ENCODE measurements around the gene HOXA4. TPM values are rescaled to one million over a fixed set of nuclear protein-coding genes. Genes with fewer than 3 reads are reported as not detected.

HOXA4 gene
- total and polyA plus RNA-seq, 2 of the 4 experiments (the other 2 are of a cell fraction), result 0.36 to 8.0 TPM

DNA sequence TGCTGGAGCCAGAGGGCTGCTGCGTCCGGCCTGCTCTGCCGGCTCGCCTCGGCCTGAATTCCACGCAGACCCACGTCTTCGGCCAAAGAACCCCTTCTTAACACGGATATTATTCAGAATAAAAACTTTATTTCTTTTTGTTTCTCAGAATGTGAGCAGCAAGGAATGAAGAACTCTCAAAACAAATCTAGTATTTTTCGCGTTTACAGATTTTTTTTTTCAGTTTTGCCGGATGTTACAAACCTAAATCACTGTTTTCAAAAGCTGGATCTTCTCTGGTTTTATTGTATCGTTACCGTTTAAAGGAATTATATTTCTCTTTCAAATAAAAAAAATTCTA, 23.7 kb downstream of the HOXA4 start:
- Histone ChIP-seq H4K8ac (ENCODE audit: low read depth in 2 of 2, low read length in 2 of 2) (peak overlapping the region; percentile 88 to 89), H3K4me2 (ENCODE audit: low read depth, low read length) (peak overlapping the region; percentile 49), H4K20me1 (ENCODE audit: insufficient read depth, low read length) (peaks cover 9% of the 10 kb centered on the region; the same call in 1 of the 2 replicates), H3K27me3 (ENCODE audit: control insufficient read depth, insufficient read depth, low read length) (no peaks in the 10 kb centered on the region), H2BK120ac (ENCODE audit: low read depth, low read length) (peak overlapping the region; percentile 89), H3K9me3 (ENCODE audit: control insufficient read depth, insufficient read depth, low read length) (no peaks in the 10 kb centered on the region), H2BK15ac (ENCODE audit: low read depth, low read length) (no peak overlapping the region), H4K91ac (ENCODE audit: insufficient read depth, low read depth, low read length) (peak overlapping the region; percentile 80), H2AK5ac (ENCODE audit: low read depth, low read length) (no peak overlapping the region), H3K14ac (replicated peaks; ENCODE audit: low read depth, low read length) (peak overlapping the region; percentile 73), H3K9me1 (ENCODE audit: insufficient read depth, low read length) (peaks cover 13% of the 10 kb centered on the region; the same call in 1 of the 2 replicates), H3K4ac (ENCODE audit: low read depth, low read length) (peak overlapping the region; percentile 82), H3K27ac (ENCODE audit: insufficient read depth, low read length) (peak overlapping the region; percentile 96), H2AFZ (replicated peaks; ENCODE audit: low read length, poor library complexity) (peak overlapping the region; percentile 80), H2BK5ac (ENCODE audit: low read depth, low read length, poor library complexity, severe bottlenecking) (peak overlapping the region; percentile 95), H3K56ac (ENCODE audit: extremely low read depth, insufficient read depth, low read length) (peak overlapping the region; percentile 70), H3K23ac (ENCODE audit: low read depth, low read length) (peak overlapping the region; percentile 99; the same call in 1 of the 2 replicates), H3K36me3 (ENCODE audit: control insufficient read depth, insufficient read depth, low read length) (peaks cover 9% of the 10 kb centered on the region; the same call in 1 of the 2 replicates), H3K79me1 (ENCODE audit: low read depth in 1 of 2, low read length in 2 of 2) (peaks cover 0 to 43% of the 10 kb centered on the region in 2 experiments; a peak in 2 of 4 replicates), H2AK9ac (replicated peaks; ENCODE audit: low read depth, low read length, poor library complexity) (peak overlapping the region; percentile 86), H3K4me1 (ENCODE audit: control insufficient read depth, insufficient read depth, low read length) (peaks cover 50% of the 10 kb centered on the region), H3K18ac (ENCODE audit: low read depth, low read length) (peak overlapping the region; percentile 80), H3K4me3 (ENCODE audit: insufficient read depth, low read depth, low read length) (peak overlapping the region; percentile 22), H3K9ac (ENCODE audit: low read depth, low read length) (peak overlapping the region; percentile 85), H2BK20ac (ENCODE audit: low read depth, low read length) (no peak overlapping the region), H4K5ac (ENCODE audit: low read depth, low read length) (peak overlapping the region; percentile 40; the same call in 1 of the 2 replicates)
- no peak; the same call in 1 of the 2 replicates for ATAC-seq (ENCODE audit: low read depth)
- POLR2A ChIA-PET (ENCODE audit: unreplicated experiment), result interaction anchor here (1.3 kb wide), 1 partner anchor 10 kb away, joined by 5 read pairs; no protein-coding TSS in a partner anchor
- no TSS peak for BruUV-seq (replicated peaks)
- WGBS, 2 experiments (ENCODE audit: extremely low coverage in 2 of 2, insufficient read length in 1 of 2), result no CpG with 5 or more reads among the region's 14 CpGs
- TF ChIP-seq, protein P1, sequence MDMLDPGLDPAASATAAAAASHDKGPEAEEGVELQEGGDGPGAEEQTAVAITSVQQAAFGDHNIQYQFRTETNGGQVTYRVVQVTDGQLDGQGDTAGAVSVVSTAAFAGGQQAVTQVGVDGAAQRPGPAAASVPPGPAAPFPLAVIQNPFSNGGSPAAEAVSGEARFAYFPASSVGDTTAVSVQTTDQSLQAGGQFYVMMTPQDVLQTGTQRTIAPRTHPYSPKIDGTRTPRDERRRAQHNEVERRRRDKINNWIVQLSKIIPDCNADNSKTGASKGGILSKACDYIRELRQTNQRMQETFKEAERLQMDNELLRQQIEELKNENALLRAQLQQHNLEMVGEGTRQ (IDR thresholded peaks at IDR 0.05; ENCODE audit: low read depth, low read length), result no peak
- TF ChIP-seq, protein P2, sequence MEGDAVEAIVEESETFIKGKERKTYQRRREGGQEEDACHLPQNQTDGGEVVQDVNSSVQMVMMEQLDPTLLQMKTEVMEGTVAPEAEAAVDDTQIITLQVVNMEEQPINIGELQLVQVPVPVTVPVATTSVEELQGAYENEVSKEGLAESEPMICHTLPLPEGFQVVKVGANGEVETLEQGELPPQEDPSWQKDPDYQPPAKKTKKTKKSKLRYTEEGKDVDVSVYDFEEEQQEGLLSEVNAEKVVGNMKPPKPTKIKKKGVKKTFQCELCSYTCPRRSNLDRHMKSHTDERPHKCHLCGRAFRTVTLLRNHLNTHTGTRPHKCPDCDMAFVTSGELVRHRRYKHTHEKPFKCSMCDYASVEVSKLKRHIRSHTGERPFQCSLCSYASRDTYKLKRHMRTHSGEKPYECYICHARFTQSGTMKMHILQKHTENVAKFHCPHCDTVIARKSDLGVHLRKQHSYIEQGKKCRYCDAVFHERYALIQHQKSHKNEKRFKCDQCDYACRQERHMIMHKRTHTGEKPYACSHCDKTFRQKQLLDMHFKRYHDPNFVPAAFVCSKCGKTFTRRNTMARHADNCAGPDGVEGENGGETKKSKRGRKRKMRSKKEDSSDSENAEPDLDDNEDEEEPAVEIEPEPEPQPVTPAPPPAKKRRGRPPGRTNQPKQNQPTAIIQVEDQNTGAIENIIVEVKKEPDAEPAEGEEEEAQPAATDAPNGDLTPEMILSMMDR (conservative IDR thresholded peaks at IDR 0.05; ENCODE audit: low read depth, low read length), result no peak
- TF ChIP-seq FOS (IDR thresholded peaks at IDR 0.05; ENCODE audit: low read depth, low read length), result no peak
- no peak for TF ChIP-seq RCOR1 (IDR thresholded peaks at IDR 0.05; ENCODE audit: insufficient replicate concordance, low read length)
- dilution Hi-C loops (cut with HindIII; ENCODE audit: low sequenced_read_pairs, unreplicated experiment) (no loop called here), in situ Hi-C loops (cut with MboI; ENCODE audit: low sequenced_read_pairs) (loop anchor here (10.0 kb wide), 1 partner anchor 912 kb away; no protein-coding TSS in a partner anchor), intact Hi-C loops (cut with micrococcal nuclease) (no loop called here)
- CTCF ChIA-PET, result no interaction called here
- DNase-seq, result no peak

Measured in IMR-90 (cell line).